ENCODE results near the gene CDH12.

The CDH12 gene
- long read RNA-seq, partial matches to known transcripts = 0 of 1 reads
- long read RNA-seq, other reads (novel, unspliced or antisense) = 1 of 1 reads

- Histone ChIP-seq H3K27ac (replicated peaks) (no peak within 1 kb of the TSS), H3K4me3 (replicated peaks; ENCODE audit: insufficient read depth, low read length) (no peak within 1 kb of the TSS), H3K27me3 (ENCODE audit: insufficient read depth, poor library complexity, severe bottlenecking) (peaks cover 10% of the 10 kb centered on the region)
- TF ChIP-seq GABPA (IDR thresholded peaks at IDR 0.05; ENCODE audit: low read depth) (no peak), POLR2AphosphoS5 (IDR thresholded peaks at IDR 0.05; ENCODE audit: low read depth) (no peak), CTCF (IDR thresholded peaks at IDR 0.05; ENCODE audit: insufficient read depth, low read length) (no peak), SPI1 (IDR thresholded peaks at IDR 0.05; ENCODE audit: borderline replicate concordance, low read depth) (no peak)
- TF ChIP-seq, protein P1, sequence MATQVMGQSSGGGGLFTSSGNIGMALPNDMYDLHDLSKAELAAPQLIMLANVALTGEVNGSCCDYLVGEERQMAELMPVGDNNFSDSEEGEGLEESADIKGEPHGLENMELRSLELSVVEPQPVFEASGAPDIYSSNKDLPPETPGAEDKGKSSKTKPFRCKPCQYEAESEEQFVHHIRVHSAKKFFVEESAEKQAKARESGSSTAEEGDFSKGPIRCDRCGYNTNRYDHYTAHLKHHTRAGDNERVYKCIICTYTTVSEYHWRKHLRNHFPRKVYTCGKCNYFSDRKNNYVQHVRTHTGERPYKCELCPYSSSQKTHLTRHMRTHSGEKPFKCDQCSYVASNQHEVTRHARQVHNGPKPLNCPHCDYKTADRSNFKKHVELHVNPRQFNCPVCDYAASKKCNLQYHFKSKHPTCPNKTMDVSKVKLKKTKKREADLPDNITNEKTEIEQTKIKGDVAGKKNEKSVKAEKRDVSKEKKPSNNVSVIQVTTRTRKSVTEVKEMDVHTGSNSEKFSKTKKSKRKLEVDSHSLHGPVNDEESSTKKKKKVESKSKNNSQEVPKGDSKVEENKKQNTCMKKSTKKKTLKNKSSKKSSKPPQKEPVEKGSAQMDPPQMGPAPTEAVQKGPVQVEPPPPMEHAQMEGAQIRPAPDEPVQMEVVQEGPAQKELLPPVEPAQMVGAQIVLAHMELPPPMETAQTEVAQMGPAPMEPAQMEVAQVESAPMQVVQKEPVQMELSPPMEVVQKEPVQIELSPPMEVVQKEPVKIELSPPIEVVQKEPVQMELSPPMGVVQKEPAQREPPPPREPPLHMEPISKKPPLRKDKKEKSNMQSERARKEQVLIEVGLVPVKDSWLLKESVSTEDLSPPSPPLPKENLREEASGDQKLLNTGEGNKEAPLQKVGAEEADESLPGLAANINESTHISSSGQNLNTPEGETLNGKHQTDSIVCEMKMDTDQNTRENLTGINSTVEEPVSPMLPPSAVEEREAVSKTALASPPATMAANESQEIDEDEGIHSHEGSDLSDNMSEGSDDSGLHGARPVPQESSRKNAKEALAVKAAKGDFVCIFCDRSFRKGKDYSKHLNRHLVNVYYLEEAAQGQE (IDR thresholded peaks at IDR 0.05; ENCODE audit: insufficient replicate concordance, low read depth) = no peak
- DNase-seq (ENCODE audit: low read depth in 1 of 2, low spot score in 1 of 2) = peak in 1 of 2 experiments; percentile 11
Measured at GRCh38 chr5:22852807-22853660, at the start of gene CDH12. TSS of gene CDH12 (minus strand) at chr5:22853344.

DNA sequence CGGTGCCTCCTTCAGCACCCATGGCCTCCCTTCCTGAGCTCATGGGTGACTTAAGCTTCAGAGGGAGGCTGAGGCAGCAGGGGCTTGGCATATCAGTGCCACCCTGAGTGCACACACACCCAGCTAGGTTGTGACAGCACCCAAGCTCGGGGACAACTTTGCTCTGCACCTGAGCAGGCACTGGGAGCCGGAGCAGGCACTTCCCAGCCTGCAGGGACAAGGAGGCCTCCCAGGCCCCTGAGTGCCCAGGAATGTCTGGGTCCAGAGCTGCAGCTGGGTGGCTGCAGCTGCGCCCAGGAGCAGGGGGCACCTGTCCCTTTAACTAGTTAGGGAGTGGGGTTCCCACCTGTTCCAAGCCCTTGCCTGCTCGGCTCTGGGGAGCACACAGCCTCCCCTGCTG lies 48.7 kb upstream of the CDH12 start:
- Histone ChIP-seq H3K4me3 (replicated peaks; ENCODE audit: insufficient read depth, low read length) (no peak overlapping the region), H3K27me3 (ENCODE audit: insufficient read depth, poor library complexity, severe bottlenecking) (no peaks in the 10 kb centered on the region), H3K27ac (replicated peaks) (no peak overlapping the region)
- DNase-seq (ENCODE audit: low read depth in 1 of 2, low spot score in 1 of 2) = no peak
- TF ChIP-seq, protein P1 (IDR thresholded peaks at IDR 0.05; ENCODE audit: insufficient replicate concordance, low read depth) = no peak
- TF ChIP-seq POLR2AphosphoS5 (IDR thresholded peaks at IDR 0.05; ENCODE audit: low read depth) (no peak), CTCF (IDR thresholded peaks at IDR 0.05; ENCODE audit: insufficient read depth, low read length) (no peak), SPI1 (IDR thresholded peaks at IDR 0.05; ENCODE audit: borderline replicate concordance, low read depth) (no peak), GABPA (IDR thresholded peaks at IDR 0.05; ENCODE audit: low read depth) (no peak)

- Histone ChIP-seq H3K27me3 (ENCODE audit: insufficient read depth, poor library complexity, severe bottlenecking) (no peaks in the 10 kb centered on the region), H3K27ac (replicated peaks) (no peak overlapping the region), H3K4me3 (replicated peaks; ENCODE audit: insufficient read depth, low read length) (no peak overlapping the region)
- TF ChIP-seq GABPA (IDR thresholded peaks at IDR 0.05; ENCODE audit: low read depth) (no peak), POLR2AphosphoS5 (IDR thresholded peaks at IDR 0.05; ENCODE audit: low read depth) (no peak), SPI1 (IDR thresholded peaks at IDR 0.05; ENCODE audit: borderline replicate concordance, low read depth) (no peak), CTCF (IDR thresholded peaks at IDR 0.05; ENCODE audit: insufficient read depth, low read length) (no peak)
- TF ChIP-seq, protein P1 (IDR thresholded peaks at IDR 0.05; ENCODE audit: insufficient replicate concordance, low read depth) = no peak
- peak in 1 of 2 experiments; percentile 3 for DNase-seq (ENCODE audit: low read depth in 1 of 2, low spot score in 1 of 2)
Measured at GRCh38 chr5:22900801-22901310, 47.7 kb upstream of the CDH12 start.
